Retinal pigment epithelial cell (primary cell): ENCODE measurements around the gene CLCNKA.
A peak's percentile ranks its signal among the peaks of the same experiment; 100 is the strongest.

Experiments
- DNase-seq: peaks from one replicate; pipeline ENCODE4 v3.0.0-alpha.2; 2010; ENCODE audit warnings: low read depth
- H3K4me3 ChIP-seq: 2 replicates; pipeline ENCODE4 v1.5.1; 2011; ENCODE audit warnings: mild to moderate bottlenecking, low read length, control low read depth, moderate library complexity
- TF ChIP-seq, protein P1 (sequence below): conservative IDR thresholded peaks from 2 replicates; pipeline ENCODE4 v1.5.1; 2011; ENCODE audit warnings: low read depth, low read length, control low read depth, inconsistent platforms

CLCNKA gene

DNA sequence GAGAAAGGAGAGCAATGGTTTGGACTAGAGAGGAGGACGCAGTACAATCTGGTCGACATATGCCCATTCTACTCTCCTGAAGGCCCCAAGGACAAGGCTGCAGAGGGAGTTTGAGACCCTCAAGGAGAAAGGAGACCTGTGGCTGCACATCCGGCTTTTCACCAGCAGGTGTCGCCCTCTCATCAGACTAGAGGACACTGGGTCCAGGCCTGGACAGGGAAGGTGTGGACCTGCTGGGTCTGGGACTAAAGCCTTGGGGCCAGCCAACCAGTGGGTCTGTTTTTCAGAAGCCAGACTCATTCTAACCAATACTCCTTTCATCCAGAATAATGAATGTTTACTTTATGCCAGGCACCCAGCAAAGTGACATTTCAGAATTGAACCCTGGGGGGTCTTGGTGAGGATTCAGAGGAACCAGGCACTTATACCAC lies 12.8 kb upstream of the CLCNKA start:
- DNase-seq = peak; percentile 15
- H3K4me3 ChIP-seq = no peak overlapping the region
- TF ChIP-seq, protein P1, sequence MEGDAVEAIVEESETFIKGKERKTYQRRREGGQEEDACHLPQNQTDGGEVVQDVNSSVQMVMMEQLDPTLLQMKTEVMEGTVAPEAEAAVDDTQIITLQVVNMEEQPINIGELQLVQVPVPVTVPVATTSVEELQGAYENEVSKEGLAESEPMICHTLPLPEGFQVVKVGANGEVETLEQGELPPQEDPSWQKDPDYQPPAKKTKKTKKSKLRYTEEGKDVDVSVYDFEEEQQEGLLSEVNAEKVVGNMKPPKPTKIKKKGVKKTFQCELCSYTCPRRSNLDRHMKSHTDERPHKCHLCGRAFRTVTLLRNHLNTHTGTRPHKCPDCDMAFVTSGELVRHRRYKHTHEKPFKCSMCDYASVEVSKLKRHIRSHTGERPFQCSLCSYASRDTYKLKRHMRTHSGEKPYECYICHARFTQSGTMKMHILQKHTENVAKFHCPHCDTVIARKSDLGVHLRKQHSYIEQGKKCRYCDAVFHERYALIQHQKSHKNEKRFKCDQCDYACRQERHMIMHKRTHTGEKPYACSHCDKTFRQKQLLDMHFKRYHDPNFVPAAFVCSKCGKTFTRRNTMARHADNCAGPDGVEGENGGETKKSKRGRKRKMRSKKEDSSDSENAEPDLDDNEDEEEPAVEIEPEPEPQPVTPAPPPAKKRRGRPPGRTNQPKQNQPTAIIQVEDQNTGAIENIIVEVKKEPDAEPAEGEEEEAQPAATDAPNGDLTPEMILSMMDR = peak; percentile 96

DNA sequence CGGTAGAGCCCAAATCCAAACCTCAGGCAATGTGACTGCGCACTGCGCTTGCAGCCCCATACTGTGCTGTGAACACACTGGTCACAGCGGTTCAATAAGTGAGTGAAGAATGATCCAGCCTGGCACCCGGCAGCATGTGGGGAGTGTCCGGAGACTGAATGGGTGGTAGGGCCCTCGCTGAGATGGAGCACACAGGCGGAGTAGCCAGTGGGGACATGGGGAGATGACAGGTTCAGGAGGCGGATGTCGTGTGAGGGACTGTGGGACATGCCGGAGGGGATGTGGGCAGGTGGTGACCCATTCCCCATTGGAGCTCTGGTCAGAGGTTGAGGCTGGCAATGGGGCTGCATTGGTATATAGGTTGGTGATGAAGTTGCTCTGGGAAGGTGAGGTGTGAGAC lies 12.2 kb upstream of the CLCNKA start:
- no peak for DNase-seq
- TF ChIP-seq, protein P1 = no peak

DNA sequence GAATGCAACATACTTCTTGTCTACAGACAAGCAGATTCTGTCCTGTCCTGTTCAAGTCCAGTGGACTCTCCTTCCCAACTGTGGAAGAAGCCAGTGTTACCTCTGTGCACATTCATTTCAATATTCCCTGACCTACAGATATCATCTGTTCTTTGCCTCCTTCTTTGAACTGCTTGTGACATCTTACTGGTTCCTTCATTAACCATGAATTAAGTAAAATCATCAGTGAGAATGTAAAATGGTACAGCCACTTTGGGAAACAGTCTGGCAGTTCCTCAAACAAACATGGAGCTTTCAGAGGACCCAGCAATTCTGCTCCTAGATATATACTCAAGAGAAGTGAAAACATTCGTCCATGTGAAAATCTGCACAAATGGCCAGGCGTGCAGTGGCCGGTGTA lies 11.0 kb upstream of the CLCNKA start:
- H3K4me3 ChIP-seq = no peak overlapping the region
- no peak for DNase-seq
- TF ChIP-seq, protein P1 = no peak

More for the DNA sequence above, 12.2 kb upstream of the CLCNKA start:
- H3K4me3 ChIP-seq = no peak overlapping the region

DNA sequence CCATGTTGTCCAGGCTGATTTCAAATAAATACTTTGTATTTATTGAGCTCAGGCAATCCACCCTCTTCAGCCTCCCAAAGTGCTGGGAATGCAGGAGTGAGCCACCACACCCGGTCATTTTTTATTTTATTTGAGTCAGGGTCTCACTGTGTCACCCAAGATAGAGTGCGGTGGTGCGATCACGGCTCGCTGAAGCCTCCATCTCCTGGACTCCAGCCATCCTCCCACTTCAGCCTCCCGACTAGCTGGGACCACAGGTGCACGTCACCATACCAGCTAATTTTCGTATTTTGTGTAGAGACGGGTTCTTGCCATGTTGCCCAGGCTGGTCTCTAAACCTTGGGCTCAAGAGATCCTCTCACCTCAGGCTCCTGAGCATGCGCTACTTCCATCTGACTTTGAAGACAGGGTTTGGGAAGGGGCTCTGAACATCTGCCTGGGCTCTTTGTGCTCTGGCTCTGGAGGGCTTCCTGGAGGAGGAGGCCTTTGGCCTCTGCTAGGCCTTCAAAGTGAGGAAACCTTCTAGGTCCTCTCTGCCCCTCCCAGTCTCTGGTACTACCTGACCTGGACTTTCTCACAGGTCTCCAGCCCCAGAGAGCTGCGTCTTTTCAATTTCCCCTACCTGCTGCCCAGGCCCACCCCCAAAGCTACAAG lies 9.8 kb upstream of the CLCNKA start:
- TF ChIP-seq, protein P1 = no peak
- no peak overlapping the region for H3K4me3 ChIP-seq
- DNase-seq = no peak

DNA sequence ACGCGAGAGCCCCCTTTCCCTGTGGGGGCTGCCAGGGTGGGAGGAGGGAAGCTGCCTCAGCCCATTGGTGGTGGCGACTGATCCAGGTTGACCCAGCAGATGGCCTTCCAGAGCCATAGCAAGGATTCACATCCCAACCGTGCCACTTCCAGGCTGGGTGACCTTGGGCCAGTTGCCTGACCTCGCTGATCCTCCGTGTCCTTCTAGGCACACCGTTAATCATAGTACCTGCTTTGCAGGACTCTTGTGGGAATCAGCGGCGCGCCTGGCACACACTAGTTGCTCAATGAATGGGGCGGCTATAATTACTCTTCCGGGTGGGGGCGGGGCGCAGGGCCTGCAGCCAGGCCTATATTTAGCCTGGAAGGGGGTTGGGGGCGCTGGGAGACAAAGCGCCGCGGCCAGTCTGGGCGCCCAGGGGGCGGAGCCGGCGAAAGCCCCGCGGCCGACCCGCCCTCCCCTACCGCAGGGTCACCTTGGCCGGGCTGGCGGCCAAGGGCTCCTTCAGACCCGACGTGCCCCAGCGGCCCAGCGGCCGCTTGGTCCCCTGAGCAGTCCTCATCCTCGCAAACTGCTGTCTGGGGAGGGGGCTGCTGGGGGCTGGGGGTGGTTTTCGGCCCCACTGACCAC lies 9.1 kb upstream of the CLCNKA start:
- peak; percentile 58 for DNase-seq
- H3K4me3 ChIP-seq = peak overlapping the region; percentile 29
- TF ChIP-seq, protein P1 = no peak

DNA sequence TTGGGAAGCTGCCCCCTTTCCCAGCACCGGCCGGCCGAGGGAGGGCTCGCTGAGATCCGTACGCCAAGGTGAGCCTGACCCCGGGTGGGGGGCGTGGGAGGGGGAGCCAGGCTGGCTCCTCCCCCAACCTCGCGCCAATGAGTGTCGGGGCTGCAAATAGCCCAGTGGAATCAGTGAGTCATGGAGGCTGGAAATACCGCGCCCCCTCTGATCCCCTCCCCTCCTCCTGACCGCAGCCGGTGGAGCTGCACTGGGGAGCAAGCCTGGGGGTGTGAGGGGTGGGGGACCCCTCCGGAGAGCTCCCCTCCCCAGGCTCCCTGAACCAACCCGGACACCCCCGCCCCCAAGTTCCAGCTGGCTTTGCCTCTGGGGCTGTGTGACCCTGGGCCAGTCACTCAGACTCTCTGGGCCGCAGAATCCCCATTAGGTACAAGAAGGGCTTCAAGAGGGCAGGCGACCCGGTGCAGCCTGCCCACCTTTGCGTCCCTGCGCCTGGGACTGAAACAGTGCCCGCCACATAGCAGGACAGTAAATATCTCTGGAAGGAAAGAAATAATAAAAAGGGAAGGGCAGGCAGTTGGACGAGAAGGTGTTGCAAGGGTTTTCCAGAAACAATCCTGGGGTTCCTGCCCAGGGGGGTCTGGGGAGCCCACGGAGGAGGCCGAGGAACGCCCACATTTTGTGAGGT lies 8.5 kb upstream of the CLCNKA start:
- TF ChIP-seq, protein P1 = no peak
- H3K4me3 ChIP-seq = peak overlapping the region; percentile 29

More for the DNA sequence above, 8.5 kb upstream of the CLCNKA start:
- peak; percentile 69 for DNase-seq
